Bronchial epithelial cell (primary cell): Measurements from ENCODE around the gene CALR. TPM values are rescaled to one million over a fixed set of nuclear protein-coding genes. Genes with fewer than 3 reads are reported as not detected.
A peak's percentile ranks its signal among the peaks of the same experiment; 100 is the strongest.
"Not testable (repeated sequence)": the region's sequence is repeated elsewhere in the genome, so short reads cannot be mapped to it uniquely, and the experiment has no call there.

Experiments
- DNase-seq: peaks from one replicate; pipeline ENCODE4 v3.0.0-alpha.2; 2010; ENCODE audit warnings: low read depth
- FAIRE-seq: peaks from 2 replicates; lab custom pipeline; 2011; peaks lifted over from hg19 to GRCh38; lab: Jason Lieb, UNC
- H3K27me3 ChIP-seq: 2 replicates; pipeline ENCODE4 v1.5.1; 2011; ENCODE audit warnings: low read length; ENCODE audit not compliant: control insufficient read depth, insufficient read depth
- H3K36me3 ChIP-seq: 2 replicates; pipeline ENCODE4 v1.5.1; 2011; ENCODE audit warnings: low read length; ENCODE audit not compliant: control insufficient read depth, insufficient read depth
- H3K4me3 ChIP-seq: 2 replicates; pipeline ENCODE4 v1.5.1; 2011; ENCODE audit warnings: mild to moderate bottlenecking, low read depth, low read length, control low read depth
- total RNA-seq: library from RNA; depleted of rRNA; stranded (reverse); fragments of >200 nt; gene quantifications from 2 replicates; pipeline ENCODE4 v1.2.1, GENCODE V29; 2014
- TF ChIP-seq, protein P1 (sequence below): IDR thresholded peaks from 2 replicates; pipeline ENCODE4 v1.5.1; 2011; ENCODE audit warnings: mild to moderate bottlenecking, moderate library complexity, low read length, control low read depth, inconsistent platforms; ENCODE audit not compliant: insufficient read depth, severe bottlenecking

Gene CALR
- total RNA-seq, result 1,002 and 1,570 TPM in 2 replicates

DNA sequence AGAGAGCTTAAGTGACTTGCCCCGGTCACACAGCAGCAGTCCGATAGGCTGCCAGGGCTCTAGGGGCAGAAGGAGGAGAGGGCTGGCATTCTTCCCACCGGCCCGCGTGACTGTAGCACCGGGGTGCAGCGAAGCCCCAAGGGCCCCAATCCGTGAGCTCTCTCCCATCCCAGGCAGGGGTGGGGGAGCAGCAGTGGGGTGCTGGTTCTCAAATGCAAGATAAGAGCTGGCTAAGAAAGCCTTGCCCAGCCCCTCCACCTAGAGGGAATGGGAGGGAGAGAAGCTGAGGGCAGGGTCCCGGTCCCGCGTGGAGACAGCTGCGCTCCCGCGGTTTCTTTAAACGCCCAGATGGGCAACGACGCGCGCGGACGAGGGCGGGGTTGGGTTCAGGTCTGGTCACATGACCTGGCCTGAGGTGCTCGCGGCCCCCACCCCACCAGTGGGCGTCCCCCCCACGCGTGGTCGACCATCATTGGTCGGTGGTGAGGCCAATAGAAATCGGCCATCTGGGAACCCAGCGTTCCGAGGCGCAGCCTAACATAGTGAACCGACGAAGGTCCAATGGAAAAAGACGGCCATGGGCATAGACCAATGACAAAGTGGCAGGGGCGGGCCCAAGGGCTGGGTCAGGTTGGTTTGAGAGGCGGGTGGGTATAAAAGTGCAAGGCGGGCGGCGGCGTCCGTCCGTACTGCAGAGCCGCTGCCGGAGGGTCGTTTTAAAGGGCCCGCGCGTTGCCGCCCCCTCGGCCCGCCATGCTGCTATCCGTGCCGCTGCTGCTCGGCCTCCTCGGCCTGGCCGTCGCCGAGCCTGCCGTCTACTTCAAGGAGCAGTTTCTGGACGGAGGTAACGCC, at the start of gene CALR:
TSS of gene CALR (plus strand) at position 683 of the 852 bp plus-strand sequence. CDS start at position 754, 71 bp downstream.
- peak; percentile 83 for FAIRE-seq

DNA sequence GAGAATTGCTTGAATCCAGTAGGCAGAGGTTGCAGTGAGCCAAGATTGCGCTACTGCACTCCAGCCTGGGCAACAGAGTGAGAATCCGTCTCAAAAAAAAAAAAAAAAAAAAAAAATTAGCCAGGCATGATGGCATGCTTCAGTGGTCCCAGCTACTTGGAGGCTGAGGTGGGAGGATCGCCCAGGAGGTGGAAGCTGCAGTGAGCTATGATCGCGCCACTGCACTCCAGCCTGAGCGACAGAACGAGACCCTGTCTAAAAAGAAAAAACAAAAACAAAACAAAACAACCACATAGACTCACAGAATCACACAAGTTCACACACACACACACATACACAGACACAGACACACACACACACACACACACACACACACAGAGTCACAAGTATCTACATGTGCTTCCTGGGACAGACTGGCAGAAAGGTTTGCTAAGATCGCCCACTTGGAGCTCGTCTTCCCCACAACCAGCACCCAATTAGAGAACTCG, 48.1 kb upstream of the CALR start:
- DNase-seq, H3K27me3 ChIP-seq, H3K4me3 ChIP-seq, H3K36me3 ChIP-seq, FAIRE-seq: not testable (repeated sequence)

More for the DNA sequence above, at the start of gene CALR:
- Histone ChIP-seq H3K36me3 (peaks cover 26% of the 10 kb centered on the region), H3K4me3 (peak within 1 kb of the TSS; percentile 90), H3K27me3 (no peaks in the 10 kb centered on the region)
- peak; percentile 94 for DNase-seq
- TF ChIP-seq, protein P1, sequence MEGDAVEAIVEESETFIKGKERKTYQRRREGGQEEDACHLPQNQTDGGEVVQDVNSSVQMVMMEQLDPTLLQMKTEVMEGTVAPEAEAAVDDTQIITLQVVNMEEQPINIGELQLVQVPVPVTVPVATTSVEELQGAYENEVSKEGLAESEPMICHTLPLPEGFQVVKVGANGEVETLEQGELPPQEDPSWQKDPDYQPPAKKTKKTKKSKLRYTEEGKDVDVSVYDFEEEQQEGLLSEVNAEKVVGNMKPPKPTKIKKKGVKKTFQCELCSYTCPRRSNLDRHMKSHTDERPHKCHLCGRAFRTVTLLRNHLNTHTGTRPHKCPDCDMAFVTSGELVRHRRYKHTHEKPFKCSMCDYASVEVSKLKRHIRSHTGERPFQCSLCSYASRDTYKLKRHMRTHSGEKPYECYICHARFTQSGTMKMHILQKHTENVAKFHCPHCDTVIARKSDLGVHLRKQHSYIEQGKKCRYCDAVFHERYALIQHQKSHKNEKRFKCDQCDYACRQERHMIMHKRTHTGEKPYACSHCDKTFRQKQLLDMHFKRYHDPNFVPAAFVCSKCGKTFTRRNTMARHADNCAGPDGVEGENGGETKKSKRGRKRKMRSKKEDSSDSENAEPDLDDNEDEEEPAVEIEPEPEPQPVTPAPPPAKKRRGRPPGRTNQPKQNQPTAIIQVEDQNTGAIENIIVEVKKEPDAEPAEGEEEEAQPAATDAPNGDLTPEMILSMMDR, result no peak

DNA sequence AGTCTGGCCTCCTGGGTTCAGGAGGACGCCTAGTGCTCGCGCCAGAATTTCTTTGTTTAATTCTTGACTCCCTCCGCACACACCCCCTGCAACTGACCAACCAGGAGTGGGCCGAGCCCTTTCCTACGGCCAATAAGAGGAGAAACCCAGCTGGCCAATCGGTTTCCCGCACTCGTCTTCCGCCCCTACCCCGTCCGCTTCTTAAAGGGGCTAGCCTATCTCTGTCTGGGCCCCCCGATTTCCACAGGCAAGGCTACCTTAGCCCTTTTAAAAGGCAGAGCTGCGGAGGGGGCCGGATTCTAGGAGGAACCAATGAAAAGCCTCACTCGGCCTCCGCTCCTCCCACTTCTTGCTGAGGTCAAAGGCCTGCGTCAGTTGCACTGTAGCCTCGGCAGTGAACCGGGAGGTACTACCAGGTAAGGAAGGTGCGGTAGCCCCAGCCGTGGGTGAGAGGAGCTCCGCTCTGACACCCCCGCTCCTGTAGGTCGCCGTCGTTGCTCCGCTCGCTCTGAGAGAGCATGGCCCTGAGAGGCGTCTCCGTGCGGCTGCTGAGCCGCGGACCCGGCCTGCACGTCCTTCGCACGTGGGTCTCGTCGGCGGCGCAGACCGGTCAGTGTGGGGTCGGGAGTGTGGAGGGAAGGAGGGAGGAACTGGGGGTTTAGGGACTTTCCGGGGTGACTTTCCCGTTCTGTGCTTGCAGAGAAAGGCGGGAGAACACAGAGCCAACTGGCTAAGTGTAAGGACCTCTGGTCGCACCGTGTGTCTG, 47.4 kb upstream of the CALR start, which contains the start of gene GCDH:
TSS of gene GCDH (plus strand) at position 374 of the 766 bp plus-strand sequence. CDS start at position 519, 145 bp downstream.
- peak within 1 kb of the TSS; percentile 83 for H3K4me3 ChIP-seq
- FAIRE-seq (no peak), DNase-seq (peak; percentile 96)
- TF ChIP-seq, protein P1, result no peak
- H3K27me3 ChIP-seq, result no peaks in the 10 kb centered on the region
- peaks cover 3% of the 10 kb centered on the region for H3K36me3 ChIP-seq

DNA sequence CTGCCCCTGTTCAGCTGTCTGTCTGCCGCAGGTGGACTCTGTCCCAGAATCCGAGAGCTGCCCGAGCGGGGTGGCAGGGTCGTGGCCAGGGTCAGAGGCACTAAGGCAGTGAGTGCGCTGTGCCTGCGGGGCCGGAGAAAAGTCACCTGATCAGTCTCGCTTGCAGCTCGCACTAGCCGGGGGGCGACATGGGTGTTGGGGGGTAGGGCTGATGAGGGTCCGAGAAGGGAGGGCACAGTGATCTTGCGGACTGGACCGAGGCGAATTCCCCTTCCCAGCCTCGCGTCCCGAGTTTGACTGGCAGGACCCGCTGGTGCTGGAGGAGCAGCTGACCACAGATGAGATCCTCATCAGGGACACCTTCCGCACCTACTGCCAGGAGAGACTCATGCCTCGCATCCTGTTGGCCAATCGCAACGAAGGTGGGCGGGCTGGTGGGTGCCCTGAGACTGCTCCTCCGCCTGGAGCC, 46.8 kb upstream of the CALR start:
- FAIRE-seq (no peak), DNase-seq (no peak)
- peaks cover 7% of the 10 kb centered on the region for H3K36me3 ChIP-seq
- H3K27me3 ChIP-seq, result no peaks in the 10 kb centered on the region
- H3K4me3 ChIP-seq, result peak overlapping the region; percentile 83
- TF ChIP-seq, protein P1, result no peak

DNA sequence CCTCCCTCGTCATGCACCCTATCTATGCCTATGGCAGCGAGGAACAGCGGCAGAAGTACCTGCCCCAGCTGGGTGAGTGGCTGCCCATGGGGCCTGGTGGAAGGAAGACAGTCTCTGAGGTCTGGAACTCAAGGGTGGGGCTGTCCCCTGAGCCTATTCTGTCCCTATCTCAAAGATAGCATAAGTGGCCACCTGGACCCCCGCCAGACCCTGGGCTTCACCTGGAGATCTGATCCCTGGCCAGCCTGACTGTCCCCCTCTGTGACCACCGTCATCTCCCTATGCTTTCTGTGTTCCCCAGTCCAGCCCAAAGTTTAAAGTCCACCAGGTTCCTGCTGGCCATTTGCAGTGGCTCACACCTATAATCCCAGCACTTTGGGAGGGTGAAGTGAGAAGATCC, 44.8 kb upstream of the CALR start:
- no peak for FAIRE-seq
- no peak overlapping the region for H3K4me3 ChIP-seq
- DNase-seq, result no peak
- H3K36me3 ChIP-seq, result peaks cover 7% of the 10 kb centered on the region
- TF ChIP-seq, protein P1, result no peak
- H3K27me3 ChIP-seq, result no peaks in the 10 kb centered on the region

GRCh38 chr19:12896460-12896859, 41.9 kb upstream of the CALR start:
- no peaks in the 10 kb centered on the region for H3K27me3 ChIP-seq
- no peak for FAIRE-seq

More at GRCh38 chr19:12896460-12896859, 41.9 kb upstream of the CALR start:
- no peak for DNase-seq
- Histone ChIP-seq H3K4me3 (no peak overlapping the region), H3K36me3 (peaks cover 7% of the 10 kb centered on the region)
- TF ChIP-seq, protein P1, result no peak
